Measurements from ENCODE around the gene NEK9.

Gene NEK9

DNA sequence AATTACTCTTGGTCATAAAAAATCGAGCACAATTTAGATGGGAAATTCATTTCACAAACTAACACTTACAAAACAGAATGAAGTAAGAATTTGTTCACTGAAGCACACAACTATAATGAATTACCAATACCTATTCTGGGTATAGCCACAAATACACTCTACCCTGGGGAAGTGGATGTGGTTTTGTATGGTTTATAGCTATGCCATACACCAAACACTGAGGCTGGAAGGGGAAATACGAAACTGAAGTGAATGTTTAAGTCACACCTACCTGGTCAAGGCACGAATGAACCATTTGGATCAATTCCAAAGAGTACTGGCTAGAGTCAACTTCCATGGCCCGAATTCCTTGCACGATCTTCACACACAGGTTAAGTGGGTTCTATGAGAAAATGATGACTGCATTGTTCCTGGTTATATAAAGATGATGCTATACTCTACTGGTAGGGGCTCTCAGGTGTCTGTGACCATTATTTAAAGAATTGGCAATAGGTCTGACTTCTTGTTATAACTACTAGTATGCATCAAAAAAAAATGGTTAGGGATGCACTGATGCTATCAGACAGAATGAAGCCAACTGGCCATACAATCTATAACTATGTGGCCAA, 12.8 kb downstream of the NEK9 start:
- no peak overlapping the region for H3K27ac Mint-ChIP-seq
- TF ChIP-seq, protein P1, sequence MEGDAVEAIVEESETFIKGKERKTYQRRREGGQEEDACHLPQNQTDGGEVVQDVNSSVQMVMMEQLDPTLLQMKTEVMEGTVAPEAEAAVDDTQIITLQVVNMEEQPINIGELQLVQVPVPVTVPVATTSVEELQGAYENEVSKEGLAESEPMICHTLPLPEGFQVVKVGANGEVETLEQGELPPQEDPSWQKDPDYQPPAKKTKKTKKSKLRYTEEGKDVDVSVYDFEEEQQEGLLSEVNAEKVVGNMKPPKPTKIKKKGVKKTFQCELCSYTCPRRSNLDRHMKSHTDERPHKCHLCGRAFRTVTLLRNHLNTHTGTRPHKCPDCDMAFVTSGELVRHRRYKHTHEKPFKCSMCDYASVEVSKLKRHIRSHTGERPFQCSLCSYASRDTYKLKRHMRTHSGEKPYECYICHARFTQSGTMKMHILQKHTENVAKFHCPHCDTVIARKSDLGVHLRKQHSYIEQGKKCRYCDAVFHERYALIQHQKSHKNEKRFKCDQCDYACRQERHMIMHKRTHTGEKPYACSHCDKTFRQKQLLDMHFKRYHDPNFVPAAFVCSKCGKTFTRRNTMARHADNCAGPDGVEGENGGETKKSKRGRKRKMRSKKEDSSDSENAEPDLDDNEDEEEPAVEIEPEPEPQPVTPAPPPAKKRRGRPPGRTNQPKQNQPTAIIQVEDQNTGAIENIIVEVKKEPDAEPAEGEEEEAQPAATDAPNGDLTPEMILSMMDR (IDR thresholded peaks at IDR 0.05) = no peak
- no peak for DNase-seq
- no peaks in the 10 kb centered on the region for H3K4me1 Mint-ChIP-seq
- H3K9me3 Mint-ChIP-seq = no peaks in the 10 kb centered on the region
- H3K36me3 Mint-ChIP-seq (ENCODE audit: low read depth) = peaks cover 71% of the 10 kb centered on the region
- no peak overlapping the region for H3K4me3 Mint-ChIP-seq
- H3K27me3 Mint-ChIP-seq (ENCODE audit: low read depth, poor library complexity) = peaks cover 4% of the 10 kb centered on the region

- Mint-ChIP-seq H3K36me3 (ENCODE audit: low read depth) (peaks cover 78% of the 10 kb centered on the region), H3K27ac (no peak overlapping the region), H3K4me3 (no peak overlapping the region), H3K9me3 (no peaks in the 10 kb centered on the region), H3K27me3 (ENCODE audit: low read depth, poor library complexity) (peaks cover 4% of the 10 kb centered on the region), H3K4me1 (no peaks in the 10 kb centered on the region)
- no peak for DNase-seq
- TF ChIP-seq, protein P1 (IDR thresholded peaks at IDR 0.05) = no peak
These were observed 17.0 kb downstream of the NEK9 start for GRCh38 chr14:75109877-75110276.

DNA sequence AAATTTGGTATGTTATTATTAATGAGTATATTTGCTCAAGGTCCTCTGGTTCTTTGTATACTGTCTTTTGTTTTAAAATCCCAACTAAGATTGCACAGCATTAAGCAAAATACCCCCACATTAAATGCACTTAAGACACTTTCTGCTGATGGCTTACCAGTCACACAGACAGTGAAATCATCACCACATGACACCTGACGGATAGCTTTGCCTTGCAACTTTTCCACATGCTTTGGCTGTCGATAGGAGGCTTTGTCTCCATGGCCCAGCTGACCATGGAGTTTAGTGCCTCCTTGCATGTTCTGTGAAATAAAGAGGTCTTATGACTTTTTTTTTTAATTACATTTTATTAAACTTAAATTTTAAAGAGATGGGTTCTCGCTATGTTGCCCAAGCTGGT, 19.7 kb downstream of the NEK9 start:
- H3K4me1 Mint-ChIP-seq = no peaks in the 10 kb centered on the region
- H3K36me3 Mint-ChIP-seq (ENCODE audit: low read depth) = peaks cover 86% of the 10 kb centered on the region
- no peak overlapping the region for H3K4me3 Mint-ChIP-seq
- TF ChIP-seq, protein P1 (IDR thresholded peaks at IDR 0.05) = no peak
- peak overlapping the region; percentile 70 for H3K27ac Mint-ChIP-seq
- peaks cover 4% of the 10 kb centered on the region for H3K27me3 Mint-ChIP-seq (ENCODE audit: low read depth, poor library complexity)
- H3K9me3 Mint-ChIP-seq = no peaks in the 10 kb centered on the region
- no peak for DNase-seq

GRCh38 chr14:75101491-75101890, 25.4 kb downstream of the NEK9 start:
- Mint-ChIP-seq H3K27me3 (ENCODE audit: low read depth, poor library complexity) (no peaks in the 10 kb centered on the region), H3K9me3 (no peaks in the 10 kb centered on the region), H3K4me3 (no peak overlapping the region), H3K27ac (no peak overlapping the region), H3K36me3 (ENCODE audit: low read depth) (peaks cover 84% of the 10 kb centered on the region), H3K4me1 (no peaks in the 10 kb centered on the region)
- TF ChIP-seq, protein P1 (IDR thresholded peaks at IDR 0.05) = no peak
- DNase-seq = no peak

GRCh38 chr14:75098682-75099081, 28.2 kb downstream of the NEK9 start:
- Mint-ChIP-seq H3K4me1 (no peaks in the 10 kb centered on the region), H3K9me3 (no peaks in the 10 kb centered on the region), H3K27me3 (ENCODE audit: low read depth, poor library complexity) (no peaks in the 10 kb centered on the region), H3K27ac (peak overlapping the region; percentile 21), H3K4me3 (no peak overlapping the region), H3K36me3 (ENCODE audit: low read depth) (peaks cover 82% of the 10 kb centered on the region)
- no peak for DNase-seq
- TF ChIP-seq, protein P1 (IDR thresholded peaks at IDR 0.05) = no peak

DNA sequence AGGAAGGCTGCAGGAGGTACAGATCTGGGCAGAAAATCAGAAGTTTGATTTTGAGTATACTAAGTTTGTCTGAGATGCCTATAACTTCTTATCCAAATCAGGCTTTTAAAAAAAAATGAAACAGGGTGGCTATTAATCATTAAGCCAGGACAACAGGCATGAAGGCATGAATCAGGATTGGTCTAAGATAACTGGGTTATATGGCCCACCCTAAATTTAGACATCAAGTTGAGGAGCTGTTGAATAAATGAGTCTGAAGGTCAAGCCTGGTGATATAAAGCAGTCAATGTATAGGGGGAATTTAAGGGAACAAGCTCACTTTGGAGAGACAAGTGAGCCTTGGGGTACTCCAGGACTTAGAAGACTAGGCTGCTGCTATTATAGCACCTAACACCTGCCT, 28.6 kb downstream of the NEK9 start:
- Mint-ChIP-seq H3K4me1 (no peaks in the 10 kb centered on the region), H3K9me3 (no peaks in the 10 kb centered on the region), H3K4me3 (no peak overlapping the region), H3K36me3 (ENCODE audit: low read depth) (peaks cover 80% of the 10 kb centered on the region), H3K27me3 (ENCODE audit: low read depth, poor library complexity) (no peaks in the 10 kb centered on the region), H3K27ac (no peak overlapping the region)
- no peak for DNase-seq
- TF ChIP-seq, protein P1 (IDR thresholded peaks at IDR 0.05) = no peak

All from nephron progenitor cell (in vitro differentiated cells).